K562 (cell line): ENCODE data around the gene VPS37B. TPM values are rescaled to one million over a fixed set of nuclear protein-coding genes. Genes with fewer than 3 reads are reported as not detected.

Experiments
- ATAC-seq: fragments of 200-7000 bp; cut with Tn5 transposase; 3 replicates; pipeline ENCODE4 v1.9.1; 2020; ENCODE audit warnings: moderate library complexity
- BruUV-seq: library from RNA; stranded (reverse); fragments of 400-500 nt; replicated peaks from 2 replicates; lab custom pipeline; 2021; lab: Mats Ljungman, UMichigan
- CTCF ChIA-PET: fragments of 300-600 bp; formaldehyde crosslinking; extraction: SDS; loops from one replicate; lab custom pipeline; 2021; ENCODE audit warnings: low intra/inter-chr PET ratio; lab: Yijun Ruan, JAX
- POLR2A ChIA-PET: fragments of 300-600, 350-650 bp; sonication (Branson Sonifier 250); formaldehyde crosslinking; extraction: SDS; loops from one replicate; lab custom pipeline; 2021; ENCODE audit warnings: antibody characterized with exemption, inconsistent platforms; lab: Yijun Ruan, JAX
- DNase-seq, 4 experiments: peaks; one replicate each; pipeline versions ENCODE4 v3.0.0 to v3.0.0-alpha.2; 2011 to 2018; ENCODE audit warnings: low spot score in 3 of 4, mixed read lengths in 3 of 4; ENCODE audit errors: extremely low read depth in 1 of 4
- FAIRE-seq: peaks from 2 replicates; lab custom pipeline; 2011; peaks lifted over from hg19 to GRCh38; lab: Jason Lieb, UNC
- H2AFZ ChIP-seq: 2 replicates; pipeline ENCODE4 v1.6.0; 2011; ENCODE audit warnings: low read depth, low read length, control low read depth, inconsistent platforms
- H3K27ac ChIP-seq: fragments of 200-600 bp; 3 replicates; pipeline ENCODE4 v1.8.0; 2011; ENCODE audit warnings: low read depth, mild to moderate bottlenecking, control low read depth, inconsistent platforms, low read length, moderate library complexity, mixed read lengths; ENCODE audit errors: extremely low read depth
- H3K27me3 ChIP-seq, 2 experiments: fragments of 300-600 bp in 1 of 2; 2 replicates in 1 of 2; 3 replicates in 1 of 2; pipeline versions ENCODE4 v1.6.0 to v1.8.0; 2011; ENCODE audit warnings: inconsistent platforms in 2 of 2, low read length in 2 of 2, mild to moderate bottlenecking in 1 of 2, mixed read lengths in 1 of 2, moderate library complexity in 1 of 2; ENCODE audit not compliant: control insufficient read depth in 2 of 2, insufficient read depth in 2 of 2
- H3K36me3 ChIP-seq: fragments of 300-600 bp; 3 replicates; pipeline ENCODE4 v1.8.0; 2011; ENCODE audit warnings: mild to moderate bottlenecking, low read length, inconsistent platforms; ENCODE audit not compliant: control insufficient read depth, insufficient read depth
- H3K4me1 ChIP-seq, 2 experiments: fragments of 200-600 bp in 1 of 2; replicated peaks in 1 of 2; 2 replicates in 1 of 2; 3 replicates in 1 of 2; pipeline versions ENCODE4 v1.5.1 to v1.8.0; 2011; ENCODE audit warnings: inconsistent platforms in 2 of 2, low read length in 2 of 2, mild to moderate bottlenecking in 1 of 2, mixed read lengths in 1 of 2, moderate library complexity in 1 of 2; ENCODE audit not compliant: control insufficient read depth in 2 of 2, insufficient read depth in 2 of 2
- H3K4me2 ChIP-seq: 2 replicates; pipeline ENCODE4 v1.6.1; 2011; ENCODE audit warnings: low read length, control low read depth, inconsistent platforms, mixed read lengths; ENCODE audit not compliant: insufficient read depth
- H3K4me3 ChIP-seq: fragments of 200-600 bp; sonication (generic), shearing (Covaris generic); 2 replicates; pipeline ENCODE4 v1.5.1; 2016; ENCODE audit warnings: control low read depth, inconsistent platforms
- H3K79me2 ChIP-seq: fragments of 200-600 bp; 3 replicates; pipeline ENCODE4 v1.8.0; 2011; ENCODE audit warnings: low read length, inconsistent platforms; ENCODE audit not compliant: control insufficient read depth, insufficient read depth
- H3K9ac ChIP-seq, 2 experiments: 2 replicates each; pipeline versions ENCODE4 v1.6.0 to v1.6.1; 2011; ENCODE audit warnings: low read depth in 2 of 2, low read length in 2 of 2, control low read depth in 1 of 2, inconsistent platforms in 1 of 2, mild to moderate bottlenecking in 1 of 2, mixed read lengths in 1 of 2; ENCODE audit not compliant: insufficient read depth in 1 of 2
- H3K9me1 ChIP-seq: one replicate; pipeline ENCODE4 v1.6.0; 2011; ENCODE audit warnings: inconsistent platforms, mild to moderate bottlenecking, low read length, moderate library complexity; ENCODE audit not compliant: control insufficient read depth, insufficient read depth
- H3K9me3 ChIP-seq: replicated peaks from 2 replicates; pipeline ENCODE4 v1.5.1; 2011; ENCODE audit warnings: low read depth, low read length, inconsistent platforms; ENCODE audit not compliant: control insufficient read depth, insufficient read depth
- H4K20me1 ChIP-seq: replicated peaks from 2 replicates; pipeline ENCODE4 v1.6.1; 2011; ENCODE audit warnings: low read length, inconsistent platforms, mixed read lengths; ENCODE audit not compliant: control insufficient read depth, insufficient read depth
- CBX1 ChIP-seq: sonication (generic); IDR thresholded peaks from 2 replicates; pipeline ENCODE4 v1.6.1; 2016; ENCODE audit warnings: antibody characterized with exemption, low read depth, mild to moderate bottlenecking
- JUNB ChIP-seq: fragments of 450-650 bp; formaldehyde crosslinking; conservative IDR thresholded peaks from 2 replicates; pipeline ENCODE4 v1.4.0; 2020; ENCODE audit warnings: mild to moderate bottlenecking
- POLR2G ChIP-seq: fragments of 200-400 bp; formaldehyde crosslinking; IDR thresholded peaks from 2 replicates; pipeline ENCODE4 v1.6.1; 2017; ENCODE audit warnings: low read depth, mild to moderate bottlenecking, antibody characterized with exemption, low read length, moderate library complexity
- POLR3G ChIP-seq: IDR thresholded peaks from 2 replicates; pipeline ENCODE4 v1.6.1; 2011; ENCODE audit not compliant: insufficient read length, insufficient replicate concordance; ENCODE audit errors: extremely low read depth
- RHOXF2B ChIP-seq: fragments of 250-450 bp; sonication (Bioruptor Pico); conservative IDR thresholded peaks from 2 replicates; pipeline ENCODE4 v1.5.1; 2021
- SAP30 ChIP-seq: fragments of 200-600 bp; sonication (generic); IDR thresholded peaks from 2 replicates; pipeline ENCODE4 v1.6.1; 2012; ENCODE audit warnings: borderline replicate concordance, low read depth, mild to moderate bottlenecking, moderate library complexity, low read length, control low read depth, inconsistent platforms; ENCODE audit not compliant: insufficient read depth, poor library complexity, severe bottlenecking
- TAF9B ChIP-seq: fragments of 450-650 bp; IDR thresholded peaks from 2 replicates; pipeline ENCODE4 v1.6.1; 2018; ENCODE audit warnings: mild to moderate bottlenecking; ENCODE audit not compliant: partially characterized antibody
- WGBS: fragments of 100-300 bp; shearing (Covaris generic); methylation state at CpG from one replicate; pipeline ENCODE4 v1.1.6; 2016; ENCODE audit warnings: low coverage, mixed read lengths; ENCODE audit not compliant: insufficient coverage; ENCODE audit errors: missing lambda C conversion rate; 5-methylcytosine and 5-hydroxymethylcytosine counted together
- in situ Hi-C: fragments of 300-500 bp; cut with MboI; formaldehyde crosslinking; loops from 4 replicates; pipeline ENCODE4 v1.15.0; 2018; ENCODE audit warnings: inconsistent platforms, mixed read lengths
- intact Hi-C: fragments of 100-400 bp; cut with micrococcal nuclease; formaldehyde crosslinking; loops from 2 replicates; pipeline ENCODE4 v1.14.2; 2022
- polyA plus RNA-seq, 8 experiments: library from polyadenylated mRNA; depleted of rRNA in 4 of 8; stranded (reverse) in 5 of 8; unstranded in 3 of 8; fragments of >200 nt; fragmentation: Nextera tagmentation in 2 of 8; fragmentation: Illumina TruSeq in 1 of 8; extraction: Ambion mirVana in 2 of 8; extraction: Trizol in 1 of 8; gene quantifications; 2 replicates each; pipeline versions ENCODE4 v1.2.1 to v1.2.3, GENCODE V29; 2011 to 2014; ENCODE audit warnings: inconsistent platforms in 1 of 8, missing spikeins in 1 of 8
- total RNA-seq, 7 experiments: library from RNA; depleted of rRNA in 6 of 7; stranded (reverse); fragments of >200 nt in 6 of 7; fragmentation: Illumina TruSeq in 2 of 7; extraction: Trizol in 2 of 7; gene quantifications; 2 replicates each; pipeline versions ENCODE4 v1.2.1 to v1.2.3, GENCODE V29; 2011 to 2021; ENCODE audit warnings: low replicate concordance in 1 of 7

Gene VPS37B
- total and polyA plus RNA-seq, 9 of the 15 experiments (the other 6 are each of a cell fraction or from before 2014, with no cell fraction given): 0.28 to 37.4 (median 17.9) TPM

DNA sequence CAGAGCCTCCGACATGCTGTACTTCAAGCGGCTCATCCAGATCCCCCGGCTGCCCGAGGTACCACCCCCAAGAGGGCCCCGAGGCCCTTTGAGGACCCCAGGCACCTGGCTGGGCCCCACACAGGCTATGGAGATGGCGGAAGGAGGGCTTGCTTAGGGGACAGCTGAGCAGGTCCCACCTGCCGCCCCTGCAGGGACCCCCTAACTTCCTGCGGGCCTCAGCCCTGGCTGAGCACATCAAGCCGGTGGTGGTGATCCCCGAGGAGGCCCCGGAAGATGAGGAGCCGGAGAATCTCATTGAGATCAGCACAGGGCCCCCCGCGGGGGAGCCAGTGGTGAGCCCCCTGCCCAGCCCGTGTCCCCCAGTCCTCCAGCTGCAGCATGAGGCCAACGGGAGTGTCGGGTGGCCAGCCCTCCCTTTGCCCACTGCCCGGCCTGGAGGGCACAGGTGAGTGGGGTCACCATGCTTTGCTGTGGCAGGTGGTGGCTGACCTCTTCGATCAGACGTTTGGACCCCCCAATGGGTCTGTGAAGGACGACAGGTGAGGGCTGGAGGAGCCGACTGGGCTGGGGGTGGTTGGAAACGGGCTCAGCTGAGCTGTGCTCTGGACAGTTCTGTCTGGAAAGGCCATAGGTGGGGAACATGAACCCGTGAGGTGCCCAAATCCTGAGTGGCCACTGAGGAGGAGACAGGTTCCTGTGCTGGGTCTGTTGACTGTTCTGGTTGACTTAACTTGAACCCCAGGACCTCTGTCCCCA lies 40.7 kb downstream of the VPS37B start:
- 80% methylated on average over 16 of the region's 24 CpGs for WGBS
- Histone ChIP-seq H3K9ac (peak overlapping the region in 1 of 2 experiments; percentile 7; a peak in 2 of 4 replicates), H3K4me2 (no peak overlapping the region), H3K4me1 (peaks cover 0 to 24% of the 10 kb centered on the region in 2 experiments; a peak in 2 of 5 replicates), H4K20me1 (peaks cover 3% of the 10 kb centered on the region; the same call in 1 of the 2 replicates), H2AFZ (no peak overlapping the region), H3K79me2 (no peaks in the 10 kb centered on the region), H3K27ac (no peak overlapping the region; the same call in 2 of the 3 replicates), H3K27me3 (no peaks in the 10 kb centered on the region), H3K36me3 (0 out of 3 replicates have a peak, but pooled peaks cover 3% of the 10 kb centered on the region), H3K9me1 (no peaks in the 10 kb centered on the region), H3K4me3 (no peak overlapping the region), H3K9me3 (no peaks in the 10 kb centered on the region)
- ATAC-seq: no peak
- in situ Hi-C loops: loop anchor here (10.0 kb wide), 1 partner anchor 100 kb away; no protein-coding TSS in a partner anchor
- TF ChIP-seq JUNB (CRISPR knock-in tag) (no peak), TAF9B (no peak), RHOXF2B (CRISPR knock-in tag) (no peak), SAP30 (no peak), POLR3G (no peak), CBX1 (no peak), POLR2G (peak; percentile 31; the same call in 1 of the 2 replicates)
- POLR2A ChIA-PET: interaction anchor here (0.6 to 1.7 kb wide), 3 partner anchors 7 to 19 kb away, joined by 3 to 6 read pairs (median 5); no protein-coding TSS in a partner anchor
- no peak for DNase-seq
- no TSS peak for BruUV-seq
- intact Hi-C loops: no loop called here
- no peak for FAIRE-seq
- CTCF ChIA-PET: no interaction called here
